Suppressor macrophage treated with lipopolysaccharide for 1 hour (primary cell): ENCODE measurements around the gene VPS16.

Experiments
- DNase-seq, 3 donors: peaks; one replicate each; pipeline ENCODE4 v3.0.0-alpha.2; 2020 to 2022

The VPS16 gene

DNA sequence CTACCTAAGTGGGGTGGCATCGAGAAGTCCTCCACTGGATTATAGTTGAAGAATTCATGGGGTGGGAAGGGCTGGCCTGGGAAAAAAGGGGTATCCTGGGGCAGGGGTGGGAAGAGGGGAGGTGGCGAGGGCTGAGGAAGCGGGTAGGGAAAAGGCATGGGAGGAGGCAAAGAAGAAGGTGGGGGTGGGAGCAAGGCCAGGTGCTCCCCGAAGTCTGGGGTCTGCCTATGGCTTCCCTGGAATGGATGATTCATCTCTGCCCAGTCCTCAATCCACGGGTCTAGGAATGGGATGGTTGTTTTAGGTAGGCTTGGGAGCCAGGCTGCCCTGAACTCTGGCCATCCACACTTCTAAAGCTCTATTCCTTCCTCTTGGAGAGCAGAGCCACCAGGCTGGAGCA, 4.5 kb upstream of the VPS16 start:
- no peak for DNase-seq

DNA sequence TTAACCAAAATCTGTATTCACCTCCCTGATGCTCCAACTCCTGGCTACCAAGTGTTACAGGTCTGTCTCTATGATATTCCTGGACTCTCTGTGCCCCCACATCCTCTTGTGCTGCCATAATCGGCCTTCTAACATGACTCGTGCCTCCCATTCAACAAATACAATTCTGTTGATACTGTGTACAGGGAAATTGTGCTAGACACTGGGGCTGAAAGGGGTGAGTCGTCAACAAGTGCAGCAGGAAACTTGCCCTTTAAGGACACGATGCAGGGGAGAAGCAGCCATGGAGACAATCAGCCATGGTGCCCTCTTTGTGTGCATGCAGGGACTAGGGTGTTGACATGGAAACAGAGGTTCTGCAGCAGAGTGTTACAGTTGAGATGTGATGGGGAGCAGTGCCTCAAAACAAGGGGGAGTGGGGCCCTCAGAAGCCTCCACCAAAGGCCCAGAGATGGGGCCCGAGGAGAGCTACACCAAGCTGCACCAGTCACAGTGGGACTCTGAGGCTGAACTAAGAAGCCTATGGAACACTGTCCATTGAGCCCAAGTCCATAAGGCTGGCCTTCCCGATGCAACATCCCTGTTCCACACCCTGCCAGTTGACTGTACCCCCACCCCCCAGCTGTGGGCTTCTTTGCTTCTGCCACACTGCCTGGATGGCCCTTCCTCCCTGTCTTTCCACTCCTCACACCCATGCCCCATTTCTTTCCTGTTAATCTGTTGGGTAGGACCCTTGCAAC, 3.2 kb upstream of the VPS16 start:
- no peak for DNase-seq

DNA sequence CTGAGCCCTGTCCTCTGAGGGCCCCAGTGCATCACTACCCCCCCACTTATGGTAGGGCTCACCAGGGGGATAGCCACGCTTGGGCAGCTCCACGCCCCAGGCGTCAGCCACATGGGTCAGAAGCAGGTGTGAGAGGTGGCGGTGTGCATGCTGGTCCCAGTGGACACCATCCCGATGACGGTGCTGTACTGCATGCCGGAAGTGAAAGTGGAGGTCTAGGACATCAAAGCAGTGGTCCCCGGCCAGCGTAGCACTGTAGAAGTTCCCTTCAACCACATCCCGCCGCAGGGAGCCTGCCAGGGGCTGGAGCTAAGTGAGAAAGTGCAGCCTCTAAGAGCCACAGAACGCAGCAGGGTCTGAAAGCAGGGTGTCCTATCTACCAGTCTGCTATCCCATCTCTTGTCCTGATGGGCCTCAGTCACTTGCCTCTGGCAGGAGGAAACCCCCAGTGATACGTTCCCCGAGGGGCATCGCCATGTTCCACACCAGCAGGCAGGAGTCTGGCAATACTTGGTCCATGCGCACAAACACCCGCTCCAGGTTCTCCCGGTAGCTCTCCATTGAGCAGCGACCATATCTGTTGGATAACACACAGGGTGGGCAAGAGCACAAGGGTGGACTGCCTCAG, 2.3 kb upstream of the VPS16 start:
- no peak for DNase-seq

DNA sequence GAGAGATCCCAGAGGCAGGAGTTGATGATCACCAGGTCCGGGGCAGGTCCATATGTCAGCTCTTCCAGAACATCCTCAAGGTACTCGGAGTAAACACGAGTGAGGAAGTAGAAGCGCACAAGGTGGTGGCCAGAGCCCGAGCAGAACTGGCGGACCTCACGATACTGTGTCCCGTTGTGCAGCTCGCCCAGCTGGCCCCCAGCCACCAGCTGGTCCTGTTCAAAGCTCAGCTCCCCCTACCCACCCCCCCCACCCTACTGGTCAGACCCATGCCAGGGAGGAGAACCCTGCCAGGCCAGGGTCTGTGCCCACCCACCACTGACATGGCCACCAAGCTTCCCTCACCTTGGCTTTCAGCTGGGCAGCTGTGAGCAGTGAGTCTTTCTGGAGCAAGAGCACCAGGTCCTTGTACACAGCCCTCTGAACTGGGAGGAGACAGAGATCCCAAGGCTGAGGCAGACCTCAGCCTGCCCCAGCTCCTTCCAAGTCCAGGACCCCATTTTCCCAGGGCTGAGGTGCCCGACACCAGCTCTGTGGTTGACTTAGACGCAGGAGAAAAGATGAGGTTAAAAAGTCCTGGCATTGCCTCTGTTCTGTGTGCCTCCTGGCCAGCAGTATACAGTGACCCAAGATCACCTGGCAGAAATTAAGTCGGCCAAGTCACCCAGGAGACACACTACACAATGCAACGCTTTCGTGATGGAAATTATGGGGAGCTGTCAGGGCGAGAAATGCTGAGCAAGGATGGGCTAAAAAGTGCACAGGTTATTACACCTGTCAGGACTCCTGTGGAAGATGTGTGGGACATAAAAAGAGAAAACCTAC, 1.5 kb upstream of the VPS16 start:
- no peak for DNase-seq

DNA sequence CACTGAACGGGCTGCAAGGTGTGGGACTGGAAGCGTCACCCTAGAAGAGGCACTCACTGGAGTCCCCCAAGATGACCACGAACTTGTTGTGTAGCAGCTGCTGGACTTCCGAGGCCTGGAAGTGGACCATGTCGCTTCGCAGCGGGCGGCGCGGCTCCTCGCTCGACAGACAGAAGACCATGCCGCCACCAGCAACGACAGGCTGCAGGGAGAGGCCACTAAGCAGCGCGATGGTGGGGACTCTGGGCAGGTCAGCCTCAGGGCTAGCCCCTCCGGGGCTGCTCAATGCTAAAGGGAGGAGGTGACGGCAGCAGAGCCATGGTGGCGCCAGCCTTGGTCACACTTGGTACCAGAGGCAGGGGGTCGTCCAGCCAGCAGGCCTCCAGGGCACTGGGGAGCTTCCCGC, 810 bp upstream of the VPS16 start:
- DNase-seq = no peak

DNA sequence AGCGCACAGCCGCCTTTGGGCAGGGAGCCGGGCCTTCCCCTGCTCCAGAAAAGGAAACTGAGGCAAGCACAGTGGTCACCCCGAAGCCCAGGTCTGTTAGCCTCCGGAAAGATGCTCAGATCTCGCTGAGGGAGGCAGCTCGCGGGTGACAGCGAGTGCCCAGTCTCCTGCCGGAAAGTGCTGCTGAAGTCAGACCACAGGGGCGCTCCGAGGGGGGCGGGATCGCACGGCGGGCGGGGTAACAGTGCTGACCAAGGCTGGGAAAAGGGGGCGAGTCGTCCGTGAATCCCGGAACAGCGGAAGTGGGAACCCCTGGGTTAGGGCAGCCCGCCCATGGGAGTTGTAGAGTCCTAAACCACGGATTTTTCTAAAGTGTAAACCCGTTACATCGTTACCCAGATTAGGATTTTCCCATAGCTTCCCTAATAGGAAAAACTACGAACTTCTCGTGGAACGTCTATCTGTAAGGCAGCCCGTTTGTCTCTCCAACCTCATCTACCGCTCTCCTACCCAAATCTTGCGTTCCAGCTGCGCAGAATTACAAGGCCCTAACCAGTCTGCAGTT, 504 bp downstream of the VPS16 start:
- peak; percentile 56 to 77 (median 71) for DNase-seq

DNA sequence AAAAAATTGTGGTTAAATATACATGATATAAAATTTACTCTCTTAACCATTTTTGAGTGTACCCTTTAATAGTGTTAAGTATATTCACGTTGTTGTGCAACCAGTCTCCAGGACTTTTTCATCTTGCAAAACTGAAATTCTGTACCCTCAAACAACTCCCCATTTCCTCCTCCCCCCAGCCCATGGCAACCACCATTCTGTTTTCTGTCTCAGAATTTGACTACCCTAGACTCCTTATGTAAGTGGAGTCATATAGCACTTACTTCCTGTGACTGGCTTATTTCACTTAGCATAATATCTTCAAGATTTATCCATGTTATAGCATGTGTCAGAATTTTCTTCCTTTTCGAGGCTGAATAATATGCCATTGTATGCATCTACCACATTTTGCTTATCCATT, 5.1 kb downstream of the VPS16 start:
- peak in 1 of 3 donors; percentile 17 for DNase-seq

DNA sequence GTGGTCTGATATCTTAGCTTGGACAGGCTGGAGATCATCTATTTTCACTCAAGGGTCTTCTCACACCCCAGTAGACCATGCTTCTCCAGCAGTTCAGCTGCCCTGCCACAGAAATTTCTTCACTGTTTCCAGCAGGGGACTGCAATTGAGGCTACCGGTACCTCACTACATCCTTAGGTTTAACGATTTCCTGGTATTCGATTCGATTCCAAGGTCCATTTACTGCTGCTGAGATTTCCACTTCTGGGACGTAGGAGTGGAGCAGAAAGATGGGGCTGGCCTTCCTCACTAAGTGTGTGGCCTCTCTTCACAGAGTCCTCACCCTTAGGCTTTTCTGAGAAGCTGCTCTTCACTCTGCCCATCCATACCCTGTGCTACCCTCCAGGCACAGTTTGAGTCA, 6.2 kb downstream of the VPS16 start:
- DNase-seq = no peak

DNA sequence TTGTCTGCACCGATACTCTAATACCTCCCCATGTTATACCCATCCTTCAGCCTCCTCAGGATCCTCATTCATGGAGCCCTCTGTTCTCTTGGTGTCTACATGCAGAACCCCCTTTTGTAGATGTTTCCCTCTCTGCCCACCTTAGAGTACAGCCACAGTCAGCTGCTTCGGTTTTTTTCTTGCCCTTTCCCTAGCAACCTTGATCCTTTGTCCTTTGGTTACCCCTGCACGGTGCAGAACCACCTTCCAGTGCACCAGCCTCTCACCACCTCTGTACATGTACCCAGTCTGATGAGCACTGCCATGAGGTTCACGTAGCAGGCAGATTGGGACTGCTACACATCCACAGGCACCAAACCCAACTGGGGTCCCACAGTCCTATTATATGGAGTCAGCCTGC, 7.3 kb downstream of the VPS16 start:
- DNase-seq = no peak

DNA sequence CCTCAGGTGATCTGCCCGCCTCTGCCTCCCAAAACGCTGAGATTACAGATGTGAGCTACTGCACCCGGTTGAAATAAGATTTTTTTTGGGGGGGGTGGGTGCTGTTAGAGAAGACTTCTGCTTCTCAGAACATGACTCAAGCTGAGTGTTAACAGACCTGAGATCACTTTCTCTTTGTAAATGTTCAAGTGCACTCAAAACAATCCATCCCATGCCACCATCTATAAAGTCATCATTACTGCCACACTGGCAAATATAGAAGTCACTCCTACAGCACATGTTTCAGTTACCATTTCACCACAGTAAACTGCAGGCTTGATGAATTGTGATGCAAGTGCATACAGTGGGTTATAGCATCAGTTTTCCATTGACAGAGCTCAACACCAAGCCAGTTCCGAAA, 9.0 kb downstream of the VPS16 start:
- DNase-seq = peak in 2 of 3 donors; percentile 23 to 34

DNA sequence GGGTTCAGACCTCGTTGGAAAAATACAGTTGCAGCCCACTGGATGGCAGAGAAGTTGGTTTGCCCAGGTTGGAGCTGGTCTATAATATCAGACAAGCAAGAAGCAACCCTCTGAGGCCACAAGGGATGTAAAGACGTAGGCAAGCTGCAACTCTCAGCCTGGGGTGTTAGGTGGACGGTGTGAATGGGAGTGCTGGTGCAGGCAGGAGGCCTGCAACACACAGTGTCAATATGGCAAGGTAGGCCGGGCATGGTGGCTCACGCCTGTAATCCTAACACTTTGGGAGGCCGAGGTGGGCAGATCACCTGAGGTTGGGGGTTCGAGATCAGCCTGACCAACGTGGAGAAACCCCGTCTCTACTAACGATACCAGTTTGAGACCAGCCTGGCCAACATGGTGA, 10.5 kb downstream of the VPS16 start:
- DNase-seq = no peak

DNA sequence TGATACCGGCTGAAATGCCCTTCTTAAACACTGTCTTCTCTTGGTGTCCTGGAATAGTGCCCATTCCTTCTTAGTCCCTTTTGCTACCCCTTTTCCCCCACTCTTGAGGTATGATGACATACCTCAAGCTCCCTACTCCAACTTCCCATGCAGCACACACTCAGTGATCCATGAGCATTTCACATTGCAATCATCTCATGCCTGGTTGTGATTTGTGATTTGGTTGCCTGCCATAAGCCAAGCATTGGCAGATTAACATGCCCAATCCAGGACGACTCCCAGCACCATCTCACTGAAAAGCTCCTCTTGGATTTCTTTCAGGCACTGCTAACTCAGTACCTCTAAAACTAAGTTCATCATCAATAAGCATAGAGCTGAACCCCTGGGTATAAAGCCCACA, 18.0 kb downstream of the VPS16 start:
- DNase-seq = no peak

DNA sequence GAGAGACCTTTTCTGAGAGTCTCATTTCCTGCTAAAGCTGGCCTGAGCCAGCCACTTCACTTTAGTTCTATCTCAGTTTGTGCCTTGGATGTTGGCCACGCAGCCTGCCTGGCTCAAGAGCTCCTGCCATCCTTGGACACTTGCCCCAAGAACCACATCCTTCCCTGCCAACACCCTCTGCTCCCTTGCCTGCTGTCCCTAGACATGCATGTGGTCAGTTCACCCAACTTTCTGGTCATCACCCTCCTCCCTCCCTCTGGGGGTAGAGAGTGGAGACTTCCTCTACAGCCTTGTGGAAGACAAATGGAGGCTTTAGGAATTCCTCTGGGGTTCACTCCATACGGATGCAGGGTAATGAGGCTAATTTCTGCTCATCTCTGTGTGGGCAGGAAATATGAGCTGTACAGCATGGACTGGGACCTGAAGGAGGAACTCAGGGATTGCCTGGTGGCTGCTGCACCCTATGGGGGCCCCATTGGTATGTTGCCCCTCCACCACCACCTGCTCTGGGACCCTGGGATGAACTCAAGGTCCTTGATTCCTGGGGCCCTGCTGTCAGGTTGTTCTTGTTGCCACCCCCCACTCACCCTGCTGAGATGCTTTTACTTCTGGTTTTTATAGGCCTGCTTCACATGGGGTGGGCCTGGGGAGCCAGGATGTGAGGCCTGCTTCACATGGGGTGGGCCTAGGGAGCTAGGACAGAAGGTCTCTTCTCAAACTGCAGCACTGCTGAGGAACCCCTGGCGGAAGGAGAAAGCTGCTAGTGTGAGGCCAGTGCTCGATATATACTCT, 19.0 kb downstream of the VPS16 start:
- no peak for DNase-seq

DNA sequence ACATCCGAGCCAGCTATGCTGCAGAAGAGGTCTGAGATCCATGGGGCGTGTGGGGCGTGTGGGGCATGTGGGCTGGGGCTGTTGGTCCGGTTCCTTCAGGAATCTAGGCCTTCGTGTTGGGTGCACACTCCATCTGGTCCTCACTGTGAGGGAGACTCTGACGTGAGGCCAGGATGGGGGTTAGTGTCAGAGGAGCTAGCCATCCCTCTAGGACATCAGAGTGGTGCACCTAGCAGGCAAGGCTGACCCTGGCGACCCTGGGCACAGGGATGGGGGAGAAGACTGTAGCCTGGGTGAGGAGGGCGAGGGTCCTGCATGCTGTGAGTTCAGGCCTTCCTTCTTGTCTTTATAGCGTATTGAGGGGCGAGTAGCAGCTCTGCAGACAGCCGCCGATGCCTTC, 24.1 kb downstream of the VPS16 start:
- DNase-seq = no peak

DNA sequence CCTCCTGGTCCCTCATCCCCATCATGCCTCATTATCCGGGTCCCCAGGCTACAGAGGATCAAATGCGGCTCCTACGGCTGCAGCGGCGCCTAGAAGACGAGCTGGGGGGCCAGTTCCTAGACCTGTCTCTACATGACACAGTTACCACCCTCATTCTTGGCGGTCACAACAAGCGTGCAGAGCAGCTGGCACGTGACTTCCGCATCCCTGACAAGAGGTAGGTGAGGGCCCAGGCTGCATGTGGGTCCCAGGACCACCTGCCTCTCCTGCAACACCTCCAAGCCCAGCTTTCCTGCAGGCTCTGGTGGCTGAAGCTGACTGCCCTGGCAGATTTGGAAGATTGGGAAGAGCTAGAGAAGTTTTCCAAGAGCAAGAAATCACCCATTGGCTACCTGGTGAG, 24.6 kb downstream of the VPS16 start:
- DNase-seq = no peak

DNA sequence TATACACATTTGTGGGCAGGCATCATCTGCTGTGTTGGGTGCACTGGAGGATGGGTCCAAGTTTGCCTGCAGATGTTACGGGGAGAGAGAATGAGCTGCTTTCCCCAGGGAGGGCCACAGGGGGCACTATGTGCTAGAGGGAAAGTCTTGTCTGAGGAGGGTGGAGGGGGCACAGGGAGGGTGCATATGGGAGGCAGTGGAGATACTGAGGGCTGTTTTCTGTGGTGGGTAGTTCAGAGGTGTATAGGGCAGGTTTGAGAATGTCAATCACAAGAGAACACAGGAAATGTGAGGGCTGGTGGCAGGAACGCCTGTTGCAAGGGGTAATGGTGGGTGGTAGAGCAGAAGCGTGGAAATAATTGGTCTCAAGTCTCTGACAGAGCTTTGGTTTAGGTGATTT, 25.1 kb downstream of the VPS16 start:
- DNase-seq = no peak

DNA sequence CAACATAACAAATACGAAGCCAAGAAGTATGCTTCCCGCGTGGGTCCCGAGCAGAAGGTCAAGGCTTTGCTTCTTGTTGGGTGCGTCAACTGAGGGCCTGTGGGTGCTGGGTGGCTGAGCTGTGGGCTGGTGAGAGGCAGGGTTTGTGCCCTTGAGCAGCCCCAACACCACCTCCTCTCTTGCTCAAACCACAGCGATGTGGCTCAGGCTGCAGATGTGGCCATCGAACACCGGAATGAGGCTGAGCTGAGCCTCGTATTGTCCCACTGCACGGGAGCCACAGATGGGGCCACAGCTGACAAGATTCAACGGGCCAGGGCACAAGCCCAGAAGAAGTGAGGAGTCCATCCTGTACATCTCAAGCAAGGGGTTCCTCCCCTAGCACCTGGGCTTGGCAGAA, 25.7 kb downstream of the VPS16 start:
- no peak for DNase-seq

DNA sequence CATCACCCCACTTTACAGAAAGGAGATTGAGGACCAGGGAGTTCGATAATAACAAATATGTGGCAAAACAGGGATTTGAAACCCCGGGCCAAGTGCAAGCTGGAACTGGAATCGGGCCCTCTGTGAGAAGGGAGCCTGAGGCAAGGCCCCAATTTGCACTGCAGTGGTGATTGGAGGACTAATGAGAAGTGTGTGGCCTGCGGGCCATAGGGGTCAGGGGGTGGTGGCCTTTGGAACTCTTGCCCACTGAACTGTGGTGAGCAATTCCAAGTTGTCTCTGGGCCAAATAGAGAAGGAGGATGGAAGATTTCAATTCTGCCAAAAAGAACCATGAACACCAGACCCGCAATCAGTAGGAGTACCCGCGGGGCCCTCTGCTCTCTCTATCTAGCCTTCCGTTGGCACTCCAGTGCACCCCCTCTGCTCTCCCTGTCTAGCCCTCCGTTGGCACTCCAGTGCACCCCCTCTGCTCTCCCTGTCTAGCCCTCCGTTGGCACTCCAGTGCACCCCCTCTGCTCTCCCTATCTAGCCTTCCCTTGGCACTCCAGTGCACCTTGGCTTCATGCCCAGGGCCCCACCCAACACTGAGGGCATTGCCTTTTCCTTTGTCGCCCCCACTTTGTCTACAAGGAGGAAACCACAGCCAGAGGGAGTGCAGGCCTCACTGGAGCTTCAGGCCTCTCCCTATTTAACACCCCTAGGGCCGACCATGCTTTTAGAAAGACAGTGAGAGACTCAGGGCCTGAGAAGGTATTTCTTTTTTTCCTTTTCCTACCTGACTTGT, 26.7 kb downstream of the VPS16 start:
- DNase-seq = no peak

DNA sequence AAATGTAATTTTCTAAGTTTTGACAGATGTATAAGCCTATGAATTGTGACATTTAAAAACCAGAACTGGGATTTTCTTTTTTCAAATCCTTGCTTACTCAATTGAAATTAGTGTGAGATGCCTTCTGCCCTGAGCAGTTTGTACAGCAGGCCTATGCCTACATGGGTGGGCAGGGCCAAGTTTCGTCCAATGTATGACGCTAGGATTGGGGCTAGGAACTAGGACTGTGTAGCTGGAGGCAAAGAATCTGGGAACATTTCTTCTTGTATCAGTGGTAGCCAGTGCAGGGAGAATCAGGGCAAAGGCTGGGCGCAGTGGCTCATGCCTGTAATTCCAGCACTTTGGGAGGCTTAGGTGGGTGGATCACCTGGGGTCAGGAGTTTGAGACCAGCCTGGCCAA, 28.8 kb downstream of the VPS16 start:
- DNase-seq = no peak

DNA sequence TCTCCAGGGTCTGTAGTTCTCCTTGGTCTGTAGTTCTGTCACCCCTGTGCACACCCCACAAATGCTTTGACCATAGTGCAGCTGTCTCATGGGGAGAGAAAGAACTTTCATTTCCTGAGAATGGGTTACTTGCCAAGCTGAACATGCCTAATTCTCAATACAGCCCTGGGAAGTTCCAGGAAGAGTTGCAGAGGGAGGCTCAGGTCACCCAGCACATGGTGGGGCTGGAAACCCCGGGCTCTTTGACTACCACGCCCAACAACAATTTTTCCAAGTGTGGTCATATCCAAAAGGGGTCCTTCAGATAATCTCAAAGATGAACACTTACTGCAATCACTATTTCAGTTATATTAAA, 30.5 kb downstream of the VPS16 start:
- peak; percentile 84 to 96 (median 91) for DNase-seq

DNA sequence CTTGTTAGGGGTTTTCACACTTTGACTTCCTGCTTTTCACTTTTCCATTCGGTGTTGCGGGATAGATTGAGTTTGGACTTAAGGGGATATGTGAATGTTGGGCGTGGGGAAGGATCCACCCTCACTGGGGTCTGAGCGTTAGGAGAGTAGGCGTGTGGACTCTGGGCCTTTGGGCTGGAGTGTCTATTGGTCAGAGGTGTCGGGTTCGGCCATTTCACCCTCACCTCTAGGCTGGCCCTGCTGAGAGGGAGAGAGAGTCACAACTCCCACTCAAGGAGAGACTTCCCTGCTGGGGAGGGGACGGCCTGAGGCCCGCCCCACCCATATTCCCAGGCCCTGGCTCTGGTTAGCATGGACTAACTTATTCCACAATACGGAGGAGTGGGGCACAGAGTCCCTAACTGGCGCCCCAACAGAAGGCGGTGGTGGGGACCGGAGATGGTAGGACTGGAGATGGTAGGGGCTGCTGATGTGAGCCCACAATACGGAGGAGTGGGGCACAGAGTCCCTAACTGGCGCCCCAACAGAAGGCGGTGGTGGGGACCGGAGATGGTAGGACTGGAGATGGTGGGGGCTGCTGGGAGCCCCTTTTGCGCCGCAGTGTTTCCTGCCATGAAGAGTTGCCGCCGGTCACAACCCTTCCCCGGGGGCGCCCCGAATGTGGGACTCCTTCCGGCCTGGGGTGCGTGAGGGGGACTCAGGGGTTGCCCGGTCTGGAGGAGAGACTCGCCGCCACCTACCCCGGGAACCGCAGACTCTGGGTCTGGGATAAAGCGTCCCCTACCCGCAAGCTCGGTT, 31.3 kb downstream of the VPS16 start:
- peak; percentile 30 to 62 (median 43) for DNase-seq
